Activated CD4-positive, alpha-beta T cell treated with anti-CD3 and anti-CD28 coated beads, Interleukin-2, amount 10 ng/mL, durations not matched to agents 24 days and 14 days (primary cell): ENCODE data around the gene TTLL5. TPM values are rescaled to one million over a fixed set of nuclear protein-coding genes. Genes with fewer than 3 reads are reported as not detected.

Experiments
- DNase-seq: peaks from one replicate; pipeline ENCODE4 v3.0.0; 2022
- H3K27ac Mint-ChIP-seq: one replicate; pipeline ENCODE4 v1.8.0; 2022; ENCODE audit warnings: mild to moderate bottlenecking, mixed read lengths
- H3K27me3 Mint-ChIP-seq: one replicate; pipeline ENCODE4 v1.8.0; 2022; ENCODE audit warnings: mixed read lengths
- H3K36me3 Mint-ChIP-seq: one replicate; pipeline ENCODE4 v1.8.0; 2022; ENCODE audit warnings: low read depth, mild to moderate bottlenecking, mixed read lengths
- H3K4me1 Mint-ChIP-seq: one replicate; pipeline ENCODE4 v1.8.0; 2021; ENCODE audit warnings: mixed read lengths
- H3K4me3 Mint-ChIP-seq: one replicate; pipeline ENCODE4 v1.8.0; 2022; ENCODE audit warnings: mild to moderate bottlenecking, moderate library complexity, mixed read lengths
- H3K9me3 Mint-ChIP-seq: one replicate; pipeline ENCODE4 v1.8.0; 2021; ENCODE audit warnings: mixed read lengths
- intact Hi-C: fragments of 100-400 bp; cut with micrococcal nuclease; formaldehyde crosslinking; loops from one replicate; pipeline ENCODE4 v1.15.1; 2023
- total RNA-seq: library from RNA; stranded (reverse); gene quantifications from 2 replicates; pipeline ENCODE4 v1.2.3, GENCODE V29; 2022

Gene TTLL5
- total RNA-seq, 1 donor from 2014 or later, result 35.5 TPM

DNA sequence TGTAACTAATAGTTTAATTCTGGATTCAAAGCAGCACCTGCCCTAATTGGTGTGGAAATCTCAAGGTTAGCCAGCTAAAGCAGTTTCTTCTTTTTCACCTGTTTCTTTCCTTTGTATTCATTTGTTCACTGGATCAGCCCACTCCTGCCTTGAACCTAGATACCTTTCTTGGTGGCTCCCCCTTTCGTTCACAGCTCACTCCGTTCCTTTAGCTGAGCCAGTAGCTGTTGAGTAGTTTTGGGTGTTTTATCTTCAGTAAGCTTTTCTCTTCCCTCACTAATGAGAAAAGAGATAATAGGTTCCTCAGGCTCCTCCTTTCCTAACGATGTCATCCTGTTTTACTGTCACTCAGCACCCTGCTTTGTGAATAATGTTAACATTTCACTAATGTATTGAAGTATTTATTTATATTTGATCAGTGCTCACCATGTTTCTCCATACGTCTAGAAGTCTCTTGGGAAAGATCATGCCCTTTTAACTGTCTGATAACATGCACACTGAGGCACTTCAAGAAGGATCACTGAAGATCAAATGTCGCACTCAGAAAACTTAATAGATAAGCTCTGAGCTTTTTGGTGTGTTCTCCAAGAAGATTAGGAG is 199.6 kb downstream of the TTLL5 start:
- no peak for DNase-seq
- intact Hi-C loops, result no loop called here
- no peaks in the 10 kb centered on the region for H3K9me3 Mint-ChIP-seq
- H3K4me3 Mint-ChIP-seq, result no peak overlapping the region
- no peaks in the 10 kb centered on the region for H3K27me3 Mint-ChIP-seq
- no peaks in the 10 kb centered on the region for H3K36me3 Mint-ChIP-seq
- H3K27ac Mint-ChIP-seq, result no peak overlapping the region
- peaks cover 8% of the 10 kb centered on the region for H3K4me1 Mint-ChIP-seq

- H3K27ac Mint-ChIP-seq, result no peak overlapping the region
- no peak overlapping the region for H3K4me3 Mint-ChIP-seq
- H3K4me1 Mint-ChIP-seq, result peaks cover 8% of the 10 kb centered on the region
- DNase-seq, result no peak
- intact Hi-C loops, result no loop called here
- no peaks in the 10 kb centered on the region for H3K36me3 Mint-ChIP-seq
- no peaks in the 10 kb centered on the region for H3K27me3 Mint-ChIP-seq
- no peaks in the 10 kb centered on the region for H3K9me3 Mint-ChIP-seq
Measured at GRCh38 chr14:75861161-75861621, 200.1 kb downstream of the TTLL5 start.

DNA sequence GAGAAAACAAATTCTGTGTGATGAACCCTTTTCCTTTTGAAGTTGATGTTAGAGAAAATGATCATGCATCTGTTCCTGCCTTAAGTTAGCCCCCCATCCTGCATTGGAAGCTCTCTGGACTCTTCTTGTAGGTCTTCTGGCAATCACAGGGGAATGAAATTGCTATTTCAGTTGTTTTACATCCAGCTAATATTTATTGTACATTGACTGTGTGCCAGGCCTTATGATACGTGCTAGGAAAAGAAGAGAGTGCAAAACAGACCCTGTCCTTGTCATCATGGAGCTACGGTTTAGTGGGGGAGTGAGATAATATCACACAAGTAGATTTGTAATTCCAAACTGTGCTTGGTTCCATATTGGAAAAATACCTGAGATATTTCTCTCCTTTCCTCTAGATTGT is 202.2 kb downstream of the TTLL5 start:
- Mint-ChIP-seq H3K4me3 (no peak overlapping the region), H3K4me1 (peaks cover 11% of the 10 kb centered on the region), H3K27ac (no peak overlapping the region), H3K27me3 (no peaks in the 10 kb centered on the region), H3K36me3 (no peaks in the 10 kb centered on the region), H3K9me3 (no peaks in the 10 kb centered on the region)
- intact Hi-C loops, result no loop called here
- DNase-seq, result no peak

GRCh38 chr14:75864352-75864751 is 203.3 kb downstream of the TTLL5 start:
- peaks cover 11% of the 10 kb centered on the region for H3K4me1 Mint-ChIP-seq
- no peaks in the 10 kb centered on the region for H3K36me3 Mint-ChIP-seq
- no peak overlapping the region for H3K4me3 Mint-ChIP-seq
- intact Hi-C loops, result no loop called here
- H3K9me3 Mint-ChIP-seq, result no peaks in the 10 kb centered on the region
- H3K27ac Mint-ChIP-seq, result no peak overlapping the region
- DNase-seq, result no peak
- no peaks in the 10 kb centered on the region for H3K27me3 Mint-ChIP-seq

DNA sequence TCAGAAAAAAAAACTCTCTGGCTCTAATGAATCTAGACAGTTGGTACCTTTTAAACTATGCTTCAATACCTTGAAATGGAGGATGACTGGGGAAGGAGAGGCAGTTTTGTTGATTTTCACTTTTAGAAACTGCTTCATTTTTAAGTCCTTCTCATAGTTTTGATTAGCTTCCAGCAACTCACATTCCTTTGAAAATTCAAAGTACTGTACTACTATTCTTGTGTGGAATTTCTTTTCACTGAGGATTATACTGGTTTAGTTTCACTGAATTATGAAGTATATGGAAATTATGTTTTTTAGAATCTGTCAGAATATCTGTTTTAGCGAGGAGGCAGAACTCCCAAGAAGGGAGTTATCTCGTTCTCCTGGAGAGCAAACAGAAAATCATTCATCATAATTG is 204.5 kb downstream of the TTLL5 start:
- Mint-ChIP-seq H3K9me3 (no peaks in the 10 kb centered on the region), H3K27ac (no peak overlapping the region), H3K4me1 (peaks cover 11% of the 10 kb centered on the region), H3K4me3 (no peak overlapping the region), H3K36me3 (peaks cover 2% of the 10 kb centered on the region), H3K27me3 (no peaks in the 10 kb centered on the region)
- DNase-seq, result no peak
- intact Hi-C loops, result no loop called here

- intact Hi-C loops, result no loop called here
- no peak overlapping the region for H3K4me3 Mint-ChIP-seq
- no peaks in the 10 kb centered on the region for H3K9me3 Mint-ChIP-seq
- DNase-seq, result no peak
- peaks cover 2% of the 10 kb centered on the region for H3K36me3 Mint-ChIP-seq
- peaks cover 7% of the 10 kb centered on the region for H3K4me1 Mint-ChIP-seq
- no peaks in the 10 kb centered on the region for H3K27me3 Mint-ChIP-seq
- no peak overlapping the region for H3K27ac Mint-ChIP-seq
Measured at GRCh38 chr14:75866970-75867369, 205.9 kb downstream of the TTLL5 start.

DNA sequence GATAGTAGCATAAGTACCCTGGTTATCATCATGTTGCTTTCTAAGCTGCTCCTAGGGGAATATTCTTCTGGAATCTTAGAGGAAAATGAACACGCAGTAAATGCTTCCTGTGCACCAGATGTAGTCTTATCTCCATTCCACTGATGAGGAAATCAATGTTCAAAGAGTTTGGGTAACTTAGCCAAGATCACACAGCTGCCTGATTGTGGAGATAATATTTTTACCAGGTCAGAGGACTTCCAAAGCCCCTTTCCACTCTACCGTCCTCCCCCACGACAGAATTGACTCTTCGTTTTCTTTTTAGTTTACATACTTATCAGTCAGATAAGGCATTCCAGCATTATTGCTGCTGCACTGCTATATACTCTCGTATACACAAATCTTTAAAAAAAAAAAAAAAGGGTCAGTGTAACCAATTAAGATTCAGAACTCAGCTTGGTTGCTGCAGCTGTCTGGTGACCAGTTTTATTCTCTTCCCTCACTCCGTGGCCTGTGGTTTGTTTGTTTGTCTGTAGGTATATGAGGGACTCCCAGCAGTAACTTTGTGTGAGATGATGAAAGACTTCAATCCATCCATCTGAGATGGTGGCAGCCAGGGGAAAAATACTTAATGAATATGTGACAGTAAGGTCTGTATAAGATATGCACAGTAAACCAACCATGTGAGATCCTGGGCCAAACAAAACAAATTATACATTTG is 210.3 kb downstream of the TTLL5 start:
- no peak overlapping the region for H3K4me3 Mint-ChIP-seq
- H3K4me1 Mint-ChIP-seq, result peaks cover 14% of the 10 kb centered on the region
- no peaks in the 10 kb centered on the region for H3K27me3 Mint-ChIP-seq
- DNase-seq, result no peak
- peaks cover 2% of the 10 kb centered on the region for H3K36me3 Mint-ChIP-seq
- H3K9me3 Mint-ChIP-seq, result no peaks in the 10 kb centered on the region
- intact Hi-C loops, result no loop called here
- no peak overlapping the region for H3K27ac Mint-ChIP-seq

- Mint-ChIP-seq H3K36me3 (no peaks in the 10 kb centered on the region), H3K4me3 (no peak overlapping the region), H3K9me3 (no peaks in the 10 kb centered on the region), H3K27ac (no peak overlapping the region), H3K4me1 (peaks cover 22% of the 10 kb centered on the region), H3K27me3 (no peaks in the 10 kb centered on the region)
- no peak for DNase-seq
- intact Hi-C loops, result no loop called here
Measured at GRCh38 chr14:75875958-75876357, 214.9 kb downstream of the TTLL5 start.

- Mint-ChIP-seq H3K4me3 (no peak overlapping the region), H3K9me3 (no peaks in the 10 kb centered on the region), H3K27me3 (no peaks in the 10 kb centered on the region), H3K36me3 (no peaks in the 10 kb centered on the region), H3K4me1 (peaks cover 22% of the 10 kb centered on the region), H3K27ac (no peak overlapping the region)
- intact Hi-C loops, result no loop called here
- DNase-seq, result no peak
Measured at GRCh38 chr14:75876530-75876929, 215.5 kb downstream of the TTLL5 start.

DNA sequence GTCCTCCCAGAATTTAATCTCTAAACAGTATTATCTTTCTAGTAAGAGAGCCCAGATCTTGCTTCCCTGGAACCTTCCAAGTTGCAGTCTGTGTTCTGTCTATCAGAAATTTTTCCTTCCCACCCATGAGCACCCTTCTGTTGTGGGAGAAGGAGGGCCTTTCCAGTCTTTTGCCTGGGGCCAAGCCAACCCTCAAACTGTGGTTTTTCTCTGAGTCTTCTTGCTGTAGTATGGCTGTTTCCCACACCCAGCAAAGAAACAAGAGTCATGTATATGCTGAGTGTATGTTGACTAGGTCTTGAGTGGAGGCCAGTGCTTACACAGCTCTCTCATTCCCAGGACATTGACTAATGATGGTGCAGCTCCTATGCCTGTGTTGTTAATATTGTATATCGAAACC is 216.2 kb downstream of the TTLL5 start:
- Mint-ChIP-seq H3K4me1 (peaks cover 21% of the 10 kb centered on the region), H3K9me3 (no peaks in the 10 kb centered on the region), H3K36me3 (no peaks in the 10 kb centered on the region), H3K27me3 (no peaks in the 10 kb centered on the region), H3K27ac (peak overlapping the region; percentile 21), H3K4me3 (no peak overlapping the region)
- intact Hi-C loops, result no loop called here
- DNase-seq, result no peak

GRCh38 chr14:75877884-75878283 is 216.8 kb downstream of the TTLL5 start:
- no peak for DNase-seq
- Mint-ChIP-seq H3K4me3 (no peak overlapping the region), H3K27me3 (no peaks in the 10 kb centered on the region), H3K9me3 (no peaks in the 10 kb centered on the region), H3K27ac (no peak overlapping the region), H3K36me3 (no peaks in the 10 kb centered on the region), H3K4me1 (peaks cover 21% of the 10 kb centered on the region)
- intact Hi-C loops, result no loop called here

DNA sequence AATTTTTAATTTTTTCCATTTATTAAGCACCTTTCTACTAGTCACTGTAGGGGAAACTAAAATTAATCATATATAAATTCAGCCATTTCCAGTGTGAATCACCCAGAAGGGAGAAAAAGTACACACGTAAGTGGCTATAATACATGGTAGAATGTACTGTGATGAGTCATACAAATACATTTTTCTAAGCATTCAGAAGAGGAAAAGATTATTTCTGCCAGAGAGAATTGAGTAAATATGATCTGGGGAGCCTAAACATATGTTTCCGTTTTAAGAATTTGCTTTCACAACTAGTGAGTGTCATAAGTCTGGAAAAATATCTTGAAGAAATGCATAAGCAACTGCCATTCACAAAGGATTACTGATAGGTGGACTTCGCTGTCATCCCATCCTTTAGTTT is 218.0 kb downstream of the TTLL5 start:
- intact Hi-C loops, result no loop called here
- H3K27me3 Mint-ChIP-seq, result no peaks in the 10 kb centered on the region
- H3K9me3 Mint-ChIP-seq, result no peaks in the 10 kb centered on the region
- peaks cover 21% of the 10 kb centered on the region for H3K4me1 Mint-ChIP-seq
- no peak overlapping the region for H3K4me3 Mint-ChIP-seq
- DNase-seq, result no peak
- H3K27ac Mint-ChIP-seq, result peak overlapping the region; percentile 40
- H3K36me3 Mint-ChIP-seq, result peaks cover 3% of the 10 kb centered on the region

GRCh38 chr14:75880512-75880911 is 219.5 kb downstream of the TTLL5 start:
- Mint-ChIP-seq H3K36me3 (peaks cover 5% of the 10 kb centered on the region), H3K4me1 (peaks cover 20% of the 10 kb centered on the region), H3K27me3 (no peaks in the 10 kb centered on the region), H3K4me3 (no peak overlapping the region), H3K9me3 (no peaks in the 10 kb centered on the region), H3K27ac (no peak overlapping the region)
- no peak for DNase-seq
- intact Hi-C loops, result no loop called here

DNA sequence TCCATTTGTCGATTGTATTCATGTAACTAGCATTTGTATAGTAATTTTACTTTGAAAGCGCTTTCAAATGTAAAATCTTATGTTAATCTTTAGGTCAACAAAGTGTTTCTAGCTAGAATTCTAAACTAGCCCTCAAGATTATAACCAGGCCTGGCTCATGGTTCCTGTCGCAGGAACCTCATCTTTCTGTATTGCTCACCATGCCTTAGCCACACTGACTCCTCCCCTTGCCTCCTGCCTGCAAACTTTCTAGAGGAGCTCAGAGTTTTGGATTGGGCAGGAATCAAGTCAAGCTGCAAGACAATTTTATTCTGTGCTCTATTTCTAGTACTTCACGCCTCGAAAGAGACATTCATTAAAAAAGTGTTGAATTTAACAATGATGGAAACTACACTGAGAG is 220.9 kb downstream of the TTLL5 start:
- no peak for DNase-seq
- Mint-ChIP-seq H3K9me3 (no peaks in the 10 kb centered on the region), H3K4me3 (no peak overlapping the region), H3K4me1 (peaks cover 15% of the 10 kb centered on the region), H3K36me3 (peaks cover 5% of the 10 kb centered on the region), H3K27ac (peak overlapping the region; percentile 22), H3K27me3 (no peaks in the 10 kb centered on the region)
- intact Hi-C loops, result no loop called here

DNA sequence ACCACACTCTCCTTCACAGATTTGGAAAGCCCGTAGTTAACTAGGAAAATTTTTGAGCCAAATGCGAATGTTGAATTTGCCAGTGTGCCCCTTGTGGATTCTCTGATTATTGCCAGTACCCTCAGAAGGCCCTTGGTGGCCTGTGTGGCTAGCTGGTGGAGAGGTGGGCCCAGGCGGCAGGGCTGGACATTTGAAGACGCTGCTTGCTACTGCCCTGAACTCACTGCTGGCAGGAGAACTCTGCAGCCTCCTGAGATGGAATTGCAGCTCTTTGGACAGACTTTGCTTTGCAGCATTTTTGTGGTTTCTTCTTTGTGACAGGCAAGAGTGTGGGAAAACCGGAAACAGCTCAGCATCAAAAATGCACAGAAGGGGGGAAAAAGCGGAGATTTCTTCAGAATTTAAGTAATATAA is 223.2 kb downstream of the TTLL5 start:
- peaks cover 4% of the 10 kb centered on the region for H3K4me1 Mint-ChIP-seq
- no peaks in the 10 kb centered on the region for H3K9me3 Mint-ChIP-seq
- intact Hi-C loops, result no loop called here
- DNase-seq, result no peak
- H3K27ac Mint-ChIP-seq, result no peak overlapping the region
- peaks cover 5% of the 10 kb centered on the region for H3K36me3 Mint-ChIP-seq
- no peaks in the 10 kb centered on the region for H3K27me3 Mint-ChIP-seq
- H3K4me3 Mint-ChIP-seq, result no peak overlapping the region
